Effector memory CD8-positive, alpha-beta T cell (primary cell): ENCODE data around the gene PPP1R37.

Source experiments
- ATAC-seq: fragments of 150-1000 bp; cut with Tn5 transposase; replicated peaks from 2 replicates; pipeline ENCODE4 v1.10.0; 2021; ENCODE audit warnings: mild to moderate bottlenecking, moderate library complexity
- DNase-seq, 3 experiments: peaks; one replicate each; pipeline ENCODE4 v3.0.0; 2021
- H3K27ac Mint-ChIP-seq, 2 donors: one replicate each; pipeline ENCODE4 v1.8.0; 2022; ENCODE audit warnings: mild to moderate bottlenecking in 2 of 2, mixed read lengths in 2 of 2, moderate library complexity in 2 of 2
- H3K27me3 Mint-ChIP-seq, 2 donors: one replicate each; pipeline ENCODE4 v1.8.0; 2022; ENCODE audit warnings: mixed read lengths in 2 of 2
- H3K36me3 Mint-ChIP-seq: one replicate; pipeline ENCODE4 v1.8.0; 2022; ENCODE audit warnings: mild to moderate bottlenecking, moderate library complexity, mixed read lengths; ENCODE audit not compliant: insufficient read depth
- H3K4me1 Mint-ChIP-seq, 2 donors: one replicate each; pipeline ENCODE4 v1.8.0; 2022; ENCODE audit warnings: low read depth in 2 of 2, mixed read lengths in 2 of 2
- H3K4me3 Mint-ChIP-seq, 2 donors: one replicate each; pipeline ENCODE4 v1.8.0; 2022; ENCODE audit warnings: mild to moderate bottlenecking in 2 of 2, mixed read lengths in 2 of 2, moderate library complexity in 2 of 2
- H3K9me3 Mint-ChIP-seq, 2 donors: one replicate each; pipeline ENCODE4 v1.8.0; 2022; ENCODE audit warnings: mixed read lengths in 2 of 2

PPP1R37 gene

DNA sequence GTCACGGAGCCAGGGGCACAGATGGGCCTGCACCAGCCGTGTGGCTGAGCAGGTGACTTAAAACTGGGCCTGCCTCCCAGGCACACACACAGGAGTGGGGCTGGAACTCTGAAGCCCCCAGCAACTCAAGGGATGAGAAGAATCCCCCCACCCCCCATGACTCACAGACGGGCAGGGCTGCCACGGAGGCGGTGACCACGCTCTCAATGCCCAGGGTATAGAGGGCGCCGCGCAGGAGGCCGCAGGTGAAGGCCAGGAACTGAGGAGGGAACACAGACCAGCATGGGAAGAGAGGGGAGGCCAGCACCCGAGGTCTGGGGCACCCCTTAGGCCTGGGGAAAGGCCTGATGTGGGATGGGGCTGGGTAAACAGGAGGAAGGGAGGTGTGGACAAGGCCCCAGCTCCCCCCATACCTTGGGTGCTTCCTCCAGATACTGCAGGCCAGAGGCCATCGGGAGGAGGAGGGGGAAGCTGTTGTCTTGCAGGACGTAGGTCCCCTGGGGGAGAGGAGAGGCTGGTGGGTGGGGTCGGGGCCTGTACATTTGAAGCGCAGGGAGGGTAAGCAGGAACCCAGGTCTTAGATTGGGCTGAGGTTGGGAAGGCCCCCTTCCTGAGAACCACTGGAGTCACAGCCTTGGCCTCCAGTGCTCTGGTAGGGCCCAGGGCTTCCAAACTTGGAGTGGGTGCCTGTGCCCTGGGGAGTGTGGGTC lies 70.9 kb downstream of the PPP1R37 start:
- Mint-ChIP-seq H3K4me1 (peaks cover 21 to 22% of the 10 kb centered on the region in 2 donors), H3K9me3 (no peaks in the 10 kb centered on the region), H3K27ac (peak overlapping the region; percentile 78 to 93), H3K27me3 (peaks cover 0 to 2% of the 10 kb centered on the region in 2 donors), H3K4me3 (peak overlapping the region; percentile 50 to 60), H3K36me3 (peaks cover 2% of the 10 kb centered on the region)
- DNase-seq (no peak), ATAC-seq (no peak)

DNA sequence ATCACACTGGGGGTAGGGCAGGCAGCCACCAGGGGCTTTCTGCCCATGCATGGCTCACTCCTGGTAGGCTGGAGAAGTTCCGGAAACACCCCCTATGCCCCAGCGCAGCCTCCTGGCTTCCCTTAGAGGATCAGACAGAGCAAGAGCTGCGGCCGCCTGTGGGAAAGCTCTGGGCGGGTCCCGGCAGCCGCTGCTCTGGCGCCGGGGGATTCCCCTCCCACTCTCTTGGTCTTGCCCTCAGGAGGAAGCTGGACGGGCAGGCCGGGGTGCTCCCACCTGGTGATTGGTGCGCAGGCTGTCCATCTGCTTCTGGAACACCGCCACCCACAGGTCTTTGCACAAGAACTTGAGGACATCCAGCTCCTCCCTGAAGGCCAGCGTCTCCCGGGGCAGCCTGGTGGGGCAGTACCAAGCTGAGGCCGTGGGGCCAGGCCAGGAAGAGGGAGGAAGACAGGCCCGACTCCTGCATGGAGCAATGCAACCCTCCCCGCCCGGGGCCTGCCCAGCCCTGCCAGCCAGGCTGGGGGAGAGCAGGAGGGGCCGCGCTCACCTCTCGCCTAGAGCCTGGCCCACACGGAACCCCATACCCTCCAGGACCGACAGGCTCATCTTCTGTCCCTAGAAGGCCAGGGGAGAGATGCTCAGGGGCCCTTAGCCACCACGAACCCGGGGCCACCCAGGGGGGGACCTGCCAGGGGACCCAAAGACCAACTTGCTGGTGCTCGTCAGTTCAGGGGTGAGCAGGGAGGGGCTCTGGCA lies 71.8 kb downstream of the PPP1R37 start:
- Mint-ChIP-seq H3K9me3 (no peaks in the 10 kb centered on the region), H3K27me3 (no peaks in the 10 kb centered on the region), H3K4me3 (peak overlapping the region in 1 of 2 donors; percentile 50), H3K4me1 (peaks cover 27 to 30% of the 10 kb centered on the region in 2 donors), H3K36me3 (peaks cover 2% of the 10 kb centered on the region), H3K27ac (peak overlapping the region; percentile 78 to 93)
- DNase-seq, result peak; percentile 40 to 46 (median 46)
- ATAC-seq, result peak; percentile 90

DNA sequence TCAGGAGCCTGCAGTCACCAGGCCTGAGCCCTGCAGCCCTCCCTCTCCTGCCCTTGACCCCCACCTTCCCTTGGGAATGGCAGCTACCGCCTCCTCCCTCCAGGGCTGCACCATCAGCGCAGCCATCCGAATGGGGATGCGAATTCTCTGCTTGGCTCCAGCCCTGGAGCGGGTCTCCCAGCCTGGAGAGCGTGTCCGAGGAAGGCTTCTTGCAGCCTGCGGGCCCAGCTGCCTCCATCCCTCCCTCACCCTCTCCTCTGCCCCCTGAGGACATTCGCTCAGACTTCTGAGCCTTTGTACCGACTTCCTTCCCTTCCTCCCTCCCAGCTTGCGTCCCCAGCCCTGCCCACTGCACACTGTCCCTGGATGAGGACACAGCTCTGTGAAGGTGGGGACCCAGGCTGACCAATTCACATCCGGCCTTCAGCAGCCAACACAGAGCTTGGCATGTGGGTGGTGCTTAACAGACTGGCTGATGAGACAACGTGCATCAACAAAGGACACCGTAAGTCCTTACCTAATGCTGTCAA lies 73.8 kb downstream of the PPP1R37 start:
- no peak overlapping the region for H3K4me3 Mint-ChIP-seq
- peaks cover 38 to 47% of the 10 kb centered on the region in 2 donors for H3K4me1 Mint-ChIP-seq
- H3K36me3 Mint-ChIP-seq, result peaks cover 2% of the 10 kb centered on the region
- ATAC-seq, result no peak
- no peaks in the 10 kb centered on the region for H3K9me3 Mint-ChIP-seq
- peak overlapping the region in 1 of 2 donors; percentile 80 for H3K27ac Mint-ChIP-seq
- no peaks in the 10 kb centered on the region for H3K27me3 Mint-ChIP-seq
- no peak for DNase-seq

DNA sequence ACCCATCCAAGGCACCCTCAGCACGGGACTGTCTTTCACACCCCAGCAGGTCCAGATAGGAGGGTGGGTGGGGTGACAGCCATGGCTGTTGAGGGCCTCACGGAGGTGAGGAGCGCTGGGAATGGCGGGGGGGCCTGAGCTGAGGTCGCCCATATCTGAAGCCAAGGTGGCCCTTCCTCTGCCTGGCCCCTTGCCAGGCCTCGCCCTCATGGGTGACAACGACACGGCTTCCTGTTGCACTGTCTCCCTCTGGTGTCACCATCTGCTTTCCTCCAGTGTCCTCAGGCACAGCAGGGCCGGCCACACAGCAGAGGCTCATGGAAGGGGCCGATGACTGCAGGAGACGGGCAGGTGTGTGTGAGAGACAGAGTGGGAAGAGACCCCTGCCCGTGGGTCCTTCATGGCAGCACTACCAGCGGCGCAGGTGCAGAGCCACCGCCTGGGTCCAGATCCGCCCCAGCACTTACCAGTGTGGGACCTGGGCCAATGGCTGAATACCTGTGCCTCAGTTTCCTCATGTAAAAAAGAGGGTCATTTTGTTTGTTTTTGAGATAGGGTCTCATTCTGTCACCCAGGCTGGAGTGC lies 75.9 kb downstream of the PPP1R37 start:
- Mint-ChIP-seq H3K9me3 (no peaks in the 10 kb centered on the region), H3K27ac (peak overlapping the region; percentile 35 to 82), H3K27me3 (no peaks in the 10 kb centered on the region), H3K4me3 (peak overlapping the region; percentile 31 to 40), H3K4me1 (peaks cover 43% of the 10 kb centered on the region in 2 donors), H3K36me3 (no peaks in the 10 kb centered on the region)
- no peak for DNase-seq
- no peak for ATAC-seq

DNA sequence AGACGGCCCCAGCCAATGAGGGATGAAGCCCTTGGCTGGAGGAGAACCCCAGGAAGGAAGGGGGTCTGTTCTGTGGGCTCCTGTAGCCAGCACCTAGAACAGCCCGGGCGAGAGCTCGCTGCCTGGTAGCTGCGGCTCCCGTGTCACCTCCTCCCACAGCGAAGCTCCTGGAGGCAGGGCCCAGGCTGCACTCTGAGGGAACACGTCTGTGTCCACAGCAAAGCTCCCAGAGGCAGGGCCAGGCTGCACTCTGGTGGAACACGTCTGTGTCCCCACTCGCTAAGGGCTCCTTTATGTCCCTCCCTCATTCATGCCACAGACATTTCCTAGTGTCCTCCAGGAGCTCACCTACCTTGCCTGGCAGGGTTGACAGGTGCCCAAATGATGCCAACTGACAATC lies 76.6 kb downstream of the PPP1R37 start:
- Mint-ChIP-seq H3K27ac (peak overlapping the region; percentile 35 to 82), H3K9me3 (no peaks in the 10 kb centered on the region), H3K36me3 (no peaks in the 10 kb centered on the region), H3K4me3 (peak overlapping the region; percentile 41 to 46), H3K27me3 (no peaks in the 10 kb centered on the region), H3K4me1 (peaks cover 35 to 36% of the 10 kb centered on the region in 2 donors)
- DNase-seq, result no peak
- ATAC-seq, result no peak

DNA sequence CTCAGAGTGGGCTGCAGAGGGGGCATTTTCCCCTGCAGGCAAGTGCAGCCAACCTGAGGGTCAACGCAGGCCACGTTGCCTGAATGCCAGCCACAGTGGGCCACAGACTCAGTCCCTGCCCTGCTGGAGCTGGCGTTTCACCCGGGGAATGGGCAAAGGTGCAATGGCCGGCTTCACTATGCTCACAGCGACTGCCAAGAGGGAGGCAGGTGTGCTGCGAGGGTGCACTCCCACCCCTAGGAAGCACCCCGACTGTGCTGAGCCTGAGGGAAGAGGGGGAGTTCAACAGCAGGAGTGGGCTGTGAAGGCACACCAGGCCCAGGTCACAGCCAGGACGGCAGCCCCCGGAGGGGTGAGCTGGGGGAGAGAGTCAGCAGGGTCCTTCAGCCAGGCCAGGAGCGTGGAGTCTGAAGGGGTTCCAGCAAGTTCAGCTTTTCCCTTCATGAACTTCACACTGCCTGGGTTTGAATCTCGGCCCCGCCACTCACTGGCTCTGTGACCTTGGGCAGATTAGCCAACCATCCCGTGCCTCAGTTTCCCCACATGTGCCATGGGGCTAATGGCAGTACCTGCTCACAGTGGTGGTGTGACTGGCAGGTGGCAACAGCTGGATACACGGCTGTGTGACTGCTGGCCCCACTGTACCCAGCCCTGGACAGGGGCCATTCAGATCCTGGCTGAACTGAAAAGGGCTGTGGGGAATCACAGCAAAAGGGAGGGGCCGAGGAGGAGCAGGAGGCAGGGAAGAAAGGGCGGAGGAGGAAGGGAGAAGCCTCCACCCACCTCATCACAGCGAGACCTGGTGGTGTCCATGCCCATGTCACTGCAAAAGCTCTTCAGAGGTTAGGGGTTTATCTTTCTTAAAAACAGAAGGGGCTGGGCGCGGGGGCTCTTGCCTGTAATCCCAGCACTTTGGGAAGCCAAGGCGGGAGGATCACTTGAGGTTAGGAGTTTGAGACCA lies 77.4 kb downstream of the PPP1R37 start:
- Mint-ChIP-seq H3K27me3 (no peaks in the 10 kb centered on the region), H3K27ac (peak overlapping the region; percentile 94 to 96), H3K4me1 (peaks cover 33 to 36% of the 10 kb centered on the region in 2 donors), H3K4me3 (peak overlapping the region; percentile 83 to 85), H3K36me3 (peaks cover 1% of the 10 kb centered on the region), H3K9me3 (no peaks in the 10 kb centered on the region)
- ATAC-seq (no peak), DNase-seq (no peak)

DNA sequence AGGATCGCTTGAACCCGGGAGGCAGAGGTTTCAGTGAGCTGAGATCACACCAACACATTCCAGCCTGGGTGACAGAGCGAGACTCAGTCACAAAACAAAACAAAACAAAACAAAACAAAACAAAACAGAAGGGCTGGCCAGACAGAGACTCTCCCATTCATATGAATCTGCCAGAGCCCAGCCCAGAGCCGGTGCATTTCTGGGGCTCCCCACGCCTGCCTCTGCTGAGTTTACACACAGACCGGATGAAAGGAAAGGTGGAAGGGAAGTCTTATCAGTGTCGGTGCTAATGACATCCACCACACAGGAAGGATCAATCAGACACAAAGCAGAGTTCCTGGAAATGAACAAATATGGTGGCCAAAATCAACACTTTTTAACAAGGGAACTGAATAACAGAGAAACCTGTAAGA lies 78.2 kb downstream of the PPP1R37 start:
- ATAC-seq (peak; percentile 96), DNase-seq (peak; percentile 33 to 41 (median 37))
- Mint-ChIP-seq H3K27me3 (no peaks in the 10 kb centered on the region), H3K9me3 (no peaks in the 10 kb centered on the region), H3K4me3 (peak overlapping the region; percentile 83 to 85), H3K27ac (peak overlapping the region; percentile 94 to 96), H3K4me1 (peaks cover 32 to 39% of the 10 kb centered on the region in 2 donors), H3K36me3 (peaks cover 3% of the 10 kb centered on the region)

DNA sequence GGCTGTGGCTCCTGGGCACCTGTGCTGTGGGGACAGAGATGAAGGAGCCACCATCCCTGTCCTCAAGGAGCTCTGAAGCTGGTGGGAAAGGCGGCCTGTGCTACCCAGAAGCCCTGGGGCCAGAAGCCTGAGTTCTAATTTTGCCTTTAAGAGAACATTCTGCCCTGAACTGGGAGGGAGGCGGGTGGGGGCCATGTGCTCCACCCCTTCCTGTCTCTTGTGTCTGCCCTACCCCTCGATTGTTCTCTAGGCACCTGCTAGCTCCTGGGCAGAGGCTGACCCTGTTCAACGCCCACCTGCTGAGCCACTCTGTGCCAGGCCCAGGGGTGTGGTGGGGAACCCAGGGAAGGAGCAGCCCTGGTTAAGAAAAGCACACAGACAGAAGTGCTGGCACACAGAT lies 79.2 kb downstream of the PPP1R37 start:
- Mint-ChIP-seq H3K9me3 (no peaks in the 10 kb centered on the region), H3K4me3 (peak overlapping the region; percentile 53 to 55), H3K27ac (peak overlapping the region; percentile 94 to 96), H3K4me1 (peaks cover 30 to 35% of the 10 kb centered on the region in 2 donors), H3K36me3 (peaks cover 3% of the 10 kb centered on the region), H3K27me3 (no peaks in the 10 kb centered on the region)
- DNase-seq, result no peak
- peak; percentile 55 for ATAC-seq

DNA sequence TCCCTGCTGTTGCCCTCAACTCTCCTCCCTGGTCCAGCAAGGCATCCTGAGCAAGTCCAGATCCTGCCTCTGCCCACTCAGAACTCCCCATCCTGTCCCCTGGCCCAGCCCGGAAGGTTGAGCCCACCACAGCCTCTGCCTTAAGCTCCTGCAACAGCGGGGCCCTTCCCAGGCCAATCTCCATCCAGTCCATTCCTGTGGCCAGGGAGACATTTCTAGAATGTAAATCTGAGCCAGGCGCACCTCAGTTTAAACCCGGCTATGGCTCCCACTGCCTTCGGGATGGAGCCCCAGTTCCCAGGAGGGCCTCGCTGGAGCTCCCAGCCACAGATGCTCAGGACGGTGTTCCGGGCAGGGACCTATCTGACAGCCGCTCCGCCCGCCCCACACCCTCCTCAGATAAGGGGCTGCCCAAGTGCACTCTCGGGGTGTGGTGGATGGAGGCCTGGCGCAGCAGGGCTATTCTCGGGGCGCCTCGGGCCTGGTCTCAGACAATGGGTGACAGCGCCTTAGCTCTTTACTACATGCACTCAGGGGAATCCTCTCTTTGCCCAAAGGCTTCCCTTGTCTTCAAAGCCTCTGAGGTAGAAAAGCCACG lies 79.7 kb downstream of the PPP1R37 start:
- peak overlapping the region; percentile 94 to 96 for H3K27ac Mint-ChIP-seq
- H3K4me3 Mint-ChIP-seq, result peak overlapping the region; percentile 53 to 55
- H3K27me3 Mint-ChIP-seq, result no peaks in the 10 kb centered on the region
- no peak for ATAC-seq
- no peak for DNase-seq
- H3K9me3 Mint-ChIP-seq, result no peaks in the 10 kb centered on the region
- H3K4me1 Mint-ChIP-seq, result peaks cover 30 to 34% of the 10 kb centered on the region in 2 donors
- peaks cover 3% of the 10 kb centered on the region for H3K36me3 Mint-ChIP-seq

DNA sequence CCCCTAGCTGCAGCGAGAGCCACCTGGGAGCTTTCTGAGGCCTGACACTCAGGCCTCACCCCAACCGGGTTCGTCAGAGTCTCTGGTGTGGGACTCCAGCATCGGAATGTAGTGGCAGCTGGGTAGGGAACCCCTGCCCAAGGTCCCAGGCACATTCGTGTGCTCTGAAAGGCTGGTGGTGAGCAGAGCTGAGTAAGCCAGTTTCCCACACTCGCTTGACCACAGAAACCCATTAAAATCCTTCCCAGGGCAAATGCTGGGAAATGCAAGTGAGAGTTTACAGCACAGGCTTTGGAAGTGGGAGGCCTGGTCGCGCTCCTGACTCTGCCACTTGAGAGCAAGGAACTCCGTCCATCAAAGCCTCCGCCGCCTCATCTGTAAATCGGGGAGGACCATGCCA lies 80.8 kb downstream of the PPP1R37 start:
- Mint-ChIP-seq H3K4me1 (peaks cover 31 to 32% of the 10 kb centered on the region in 2 donors), H3K4me3 (no peak overlapping the region), H3K27ac (no peak overlapping the region), H3K36me3 (peaks cover 12% of the 10 kb centered on the region), H3K9me3 (no peaks in the 10 kb centered on the region), H3K27me3 (no peaks in the 10 kb centered on the region)
- ATAC-seq (no peak), DNase-seq (no peak)

DNA sequence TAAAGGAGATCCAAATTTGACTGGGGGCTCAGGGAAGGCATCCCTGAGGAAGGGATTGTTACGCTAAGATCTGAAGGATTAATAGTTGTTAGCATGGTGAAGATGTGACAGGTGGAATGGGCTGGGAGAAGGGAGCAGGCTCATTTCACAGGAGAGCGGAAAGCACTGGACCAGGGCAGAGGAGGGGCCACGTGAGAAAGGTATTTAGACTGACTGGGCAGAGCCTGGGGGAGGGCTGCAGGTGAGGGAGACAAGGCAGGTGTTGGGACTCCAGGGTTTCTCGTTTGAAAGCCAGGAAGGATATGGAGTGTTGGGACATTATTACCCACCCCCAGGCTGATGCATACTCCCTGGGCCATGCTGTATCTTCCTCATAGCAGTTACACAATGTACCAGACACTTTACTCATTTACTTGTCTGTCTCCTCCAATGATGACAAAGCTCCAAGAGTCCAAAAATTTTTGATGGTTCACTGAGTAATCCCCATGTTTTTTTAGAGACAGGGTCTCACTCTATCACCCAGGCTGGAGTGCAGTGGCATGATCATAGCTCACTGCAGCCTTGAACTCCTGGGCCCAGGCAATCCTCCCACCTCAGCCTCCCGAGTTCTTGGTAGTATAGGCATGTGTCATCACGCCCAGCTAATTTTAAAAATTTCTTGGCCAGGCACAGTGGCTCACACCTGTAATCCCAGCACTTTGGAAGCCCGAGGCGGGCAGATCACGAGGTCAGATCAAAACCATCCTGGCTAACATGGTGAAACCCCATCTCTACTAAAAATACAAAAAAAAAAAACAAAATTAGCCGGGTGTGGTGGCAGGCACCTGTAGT lies 82.8 kb downstream of the PPP1R37 start:
- peak overlapping the region in 1 of 2 donors; percentile 67 for H3K27ac Mint-ChIP-seq
- H3K4me3 Mint-ChIP-seq, result peak overlapping the region in 1 of 2 donors; percentile 9
- no peak for DNase-seq
- H3K27me3 Mint-ChIP-seq, result no peaks in the 10 kb centered on the region
- peaks cover 21% of the 10 kb centered on the region for H3K36me3 Mint-ChIP-seq
- no peak for ATAC-seq
- H3K9me3 Mint-ChIP-seq, result no peaks in the 10 kb centered on the region
- H3K4me1 Mint-ChIP-seq, result peaks cover 22 to 25% of the 10 kb centered on the region in 2 donors
